MM.1S (cell line): ENCODE data around the gene PSAT1.

Source experiments
- DNase-seq: peaks from one replicate; pipeline ENCODE4 v3.0.0-alpha.2; 2015
- H2AFZ ChIP-seq: fragments of 300-600 bp; sonication (generic); 2 replicates; pipeline ENCODE4 v1.6.0; 2016; ENCODE audit warnings: antibody characterized with exemption, low read length
- H3F3A ChIP-seq: fragments of 300-600 bp; sonication (generic); 2 replicates; pipeline ENCODE4 v1.6.1; 2016; ENCODE audit warnings: mild to moderate bottlenecking, antibody characterized with exemption, low read length, moderate library complexity, mixed read lengths; ENCODE audit not compliant: insufficient read depth
- H3K27ac ChIP-seq: fragments of 300-600 bp; sonication (generic); 2 replicates; pipeline ENCODE4 v1.5.1; 2016; ENCODE audit warnings: mild to moderate bottlenecking, low read length
- H3K27me3 ChIP-seq: fragments of 300-600 bp; sonication (generic); replicated peaks from 2 replicates; pipeline ENCODE4 v1.6.0; 2016; ENCODE audit warnings: low read length; ENCODE audit not compliant: insufficient read depth
- H3K36me3 ChIP-seq: fragments of 300-600 bp; sonication (generic); replicated peaks from 2 replicates; pipeline ENCODE4 v1.6.1; 2016; ENCODE audit warnings: mild to moderate bottlenecking, low read length, mixed read lengths; ENCODE audit not compliant: insufficient read depth
- H3K4me1 ChIP-seq: fragments of 300-600 bp; sonication (generic); 2 replicates; pipeline ENCODE4 v1.6.1; 2016; ENCODE audit warnings: low read length, mixed read lengths
- H3K4me2 ChIP-seq: fragments of 300-600 bp; sonication (generic); 2 replicates; pipeline ENCODE4 v1.6.0; 2016; ENCODE audit warnings: low read depth, low read length
- H3K4me3 ChIP-seq: fragments of 300-600 bp; sonication (generic); 2 replicates; pipeline ENCODE4 v1.5.1; 2016; ENCODE audit warnings: low read length, mixed read lengths
- H3K79me2 ChIP-seq: fragments of 300-600 bp; sonication (generic); 2 replicates; pipeline ENCODE4 v1.6.1; 2016; ENCODE audit warnings: mixed run types, low read length, mixed read lengths
- H3K9ac ChIP-seq: fragments of 300-600 bp; sonication (generic); 2 replicates; pipeline ENCODE4 v1.6.1; 2016; ENCODE audit warnings: low read length, mixed read lengths
- H3K9me2 ChIP-seq: fragments of 300-600 bp; sonication (generic); replicated peaks from 2 replicates; pipeline ENCODE4 v1.6.1; 2016; ENCODE audit warnings: mild to moderate bottlenecking, low read length, mixed read lengths; ENCODE audit not compliant: insufficient read depth
- H3K9me3 ChIP-seq: fragments of 300-600 bp; sonication (generic); replicated peaks from 2 replicates; pipeline ENCODE4 v1.6.1; 2016; ENCODE audit warnings: mild to moderate bottlenecking, low read length, mixed read lengths; ENCODE audit not compliant: insufficient read depth
- H4K20me1 ChIP-seq: fragments of 300-600 bp; sonication (generic); 2 replicates; pipeline ENCODE4 v1.6.1; 2016; ENCODE audit warnings: mild to moderate bottlenecking, low read length, moderate library complexity, mixed read lengths; ENCODE audit not compliant: insufficient read depth
- CTCF ChIP-seq: fragments of 300-600 bp; sonication (generic); IDR thresholded peaks from 2 replicates; pipeline ENCODE4 v1.5.1; 2016; ENCODE audit warnings: antibody characterized with exemption, low read length, mixed read lengths
- EZH2 ChIP-seq: fragments of 300-600 bp; sonication (generic); optimal IDR thresholded peaks from 2 replicates; pipeline ENCODE3; 2017; ENCODE audit warnings: low read depth, mild to moderate bottlenecking, antibody characterized with exemption, low read length, mixed read lengths
- EZH2phosphoT487 ChIP-seq: fragments of 300-600 bp; sonication (generic); IDR thresholded peaks from 2 replicates; pipeline ENCODE4 v1.6.1; 2018; ENCODE audit warnings: antibody characterized with exemption, low read length

PSAT1 gene

DNA sequence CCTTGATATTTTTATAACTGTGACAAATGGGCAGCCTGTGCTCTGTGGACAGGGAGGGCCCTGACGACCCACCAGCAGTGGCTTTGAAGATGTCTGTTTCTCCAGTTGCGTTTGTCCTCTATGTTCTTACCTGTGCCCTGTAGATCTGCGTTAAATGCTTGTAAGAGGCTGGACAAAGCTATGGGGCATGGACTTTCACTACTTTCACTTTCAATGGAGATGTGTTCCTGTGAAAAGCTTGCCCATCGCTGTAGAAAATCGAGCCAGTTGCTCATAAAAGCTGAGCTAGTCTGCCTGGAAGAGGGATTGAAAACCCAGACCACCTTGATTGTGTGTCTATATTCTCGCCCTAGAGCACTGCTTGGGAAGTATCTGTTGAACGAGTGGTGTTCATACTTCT lies 74.1 kb downstream of the PSAT1 start:
- TF ChIP-seq EZH2 = no peak
- TF ChIP-seq CTCF = no peak
- no peak for TF ChIP-seq EZH2phosphoT487
- no peak for DNase-seq
- H3K36me3 ChIP-seq = no peaks in the 10 kb centered on the region
- H3K4me1 ChIP-seq = 0 out of 2 replicates have a peak, but pooled peaks cover 5% of the 10 kb centered on the region
- no peaks in the 10 kb centered on the region for H3F3A ChIP-seq
- no peaks in the 10 kb centered on the region for H3K27me3 ChIP-seq
- no peak overlapping the region for H2AFZ ChIP-seq
- H3K9ac ChIP-seq = no peak overlapping the region
- no peaks in the 10 kb centered on the region for H4K20me1 ChIP-seq
- H3K79me2 ChIP-seq = no peaks in the 10 kb centered on the region
- H3K4me3 ChIP-seq = no peak overlapping the region
- H3K9me3 ChIP-seq = no peaks in the 10 kb centered on the region
- no peak overlapping the region for H3K27ac ChIP-seq
- H3K9me2 ChIP-seq = no peaks in the 10 kb centered on the region
- no peak overlapping the region for H3K4me2 ChIP-seq

GRCh38 chr9:78371981-78372380 lies 75.1 kb downstream of the PSAT1 start:
- H3K36me3 ChIP-seq = no peaks in the 10 kb centered on the region
- TF ChIP-seq CTCF (no peak), EZH2phosphoT487 (no peak), EZH2 (no peak)
- no peak overlapping the region for H3K4me3 ChIP-seq
- no peaks in the 10 kb centered on the region for H3F3A ChIP-seq
- H3K4me2 ChIP-seq = no peak overlapping the region
- no peak overlapping the region for H3K9ac ChIP-seq
- H3K4me1 ChIP-seq = no peaks in the 10 kb centered on the region
- no peaks in the 10 kb centered on the region for H3K9me3 ChIP-seq
- no peaks in the 10 kb centered on the region for H3K79me2 ChIP-seq
- H2AFZ ChIP-seq = no peak overlapping the region
- no peak for DNase-seq
- no peaks in the 10 kb centered on the region for H3K27me3 ChIP-seq
- no peaks in the 10 kb centered on the region for H4K20me1 ChIP-seq
- no peak overlapping the region for H3K27ac ChIP-seq
- H3K9me2 ChIP-seq = no peaks in the 10 kb centered on the region
